ENCODE results near the gene TSEN15.
A peak's percentile ranks its signal among the peaks of the same experiment; 100 is the strongest.

The TSEN15 gene

GRCh38 chr1:184051485-184052193, at the start of gene TSEN15:
Gene TSEN15, plus strand, starts transcription at chr1:184051730. Its CDS starts 26 bp downstream, at chr1:184051756.
- Histone ChIP-seq H3K4me1 (ENCODE audit: control insufficient read depth, low read length) (peaks cover 15% of the 10 kb centered on the region), H3F3A (ENCODE audit: control insufficient read depth, insufficient read depth) (no peaks in the 10 kb centered on the region), H3K9me3 (ENCODE audit: control insufficient read depth, insufficient read depth, low read length) (no peaks in the 10 kb centered on the region), H3K9me2 (replicated peaks; ENCODE audit: control insufficient read depth, low read length) (no peaks in the 10 kb centered on the region), H3K4me3 (ENCODE audit: low read length) (peak within 1 kb of the TSS; percentile 83), H3K36me3 (ENCODE audit: control insufficient read depth, low read length) (peaks cover 2% of the 10 kb centered on the region; the same call in 1 of the 2 replicates), H3K79me2 (ENCODE audit: control insufficient read depth, low read length) (peaks cover 17% of the 10 kb centered on the region), H4K20me1 (ENCODE audit: control insufficient read depth, insufficient read depth, low read depth, low read length) (no peaks in the 10 kb centered on the region), H3K27ac (ENCODE audit: low read depth, low read length) (peak within 1 kb of the TSS; percentile 70), H3K27me3 (ENCODE audit: control insufficient read depth, low read length) (peaks cover 14% of the 10 kb centered on the region), H3K4me2 (ENCODE audit: low read length) (peak within 1 kb of the TSS; percentile 96)
- TF ChIP-seq EZH2phosphoT487 (IDR thresholded peaks at IDR 0.05; ENCODE audit: borderline replicate concordance, low read length) (no peak), CTCF (IDR thresholded peaks at IDR 0.05; ENCODE audit: low read depth, low read length, poor library complexity, severe bottlenecking) (no peak)

GRCh38 chr1:184002071-184002470, 49.5 kb upstream of the TSEN15 start:
- Histone ChIP-seq H3F3A (ENCODE audit: control insufficient read depth, insufficient read depth) (no peaks in the 10 kb centered on the region), H4K20me1 (ENCODE audit: control insufficient read depth, insufficient read depth, low read depth, low read length) (no peaks in the 10 kb centered on the region), H3K4me1 (ENCODE audit: control insufficient read depth, low read length) (no peaks in the 10 kb centered on the region), H3K27ac (ENCODE audit: low read depth, low read length) (no peak overlapping the region), H3K9me3 (ENCODE audit: control insufficient read depth, insufficient read depth, low read length) (no peaks in the 10 kb centered on the region), H3K4me3 (ENCODE audit: low read length) (no peak overlapping the region), H3K9me2 (replicated peaks; ENCODE audit: control insufficient read depth, low read length) (no peaks in the 10 kb centered on the region), H3K36me3 (ENCODE audit: control insufficient read depth, low read length) (no peaks in the 10 kb centered on the region), H3K4me2 (ENCODE audit: low read length) (no peak overlapping the region), H3K27me3 (ENCODE audit: control insufficient read depth, low read length) (peaks cover 7% of the 10 kb centered on the region), H3K79me2 (ENCODE audit: control insufficient read depth, low read length) (no peaks in the 10 kb centered on the region)
- TF ChIP-seq EZH2phosphoT487 (IDR thresholded peaks at IDR 0.05; ENCODE audit: borderline replicate concordance, low read length) (no peak), CTCF (IDR thresholded peaks at IDR 0.05; ENCODE audit: low read depth, low read length, poor library complexity, severe bottlenecking) (no peak)

GRCh38 chr1:184004935-184005334, 46.6 kb upstream of the TSEN15 start:
- Histone ChIP-seq H3K4me2 (ENCODE audit: low read length) (no peak overlapping the region), H3K79me2 (ENCODE audit: control insufficient read depth, low read length) (no peaks in the 10 kb centered on the region), H3F3A (ENCODE audit: control insufficient read depth, insufficient read depth) (no peaks in the 10 kb centered on the region), H3K9me3 (ENCODE audit: control insufficient read depth, insufficient read depth, low read length) (no peaks in the 10 kb centered on the region), H3K27ac (ENCODE audit: low read depth, low read length) (no peak overlapping the region), H3K27me3 (ENCODE audit: control insufficient read depth, low read length) (peaks cover 7% of the 10 kb centered on the region; the same call in 1 of the 2 replicates), H3K4me1 (ENCODE audit: control insufficient read depth, low read length) (no peaks in the 10 kb centered on the region), H4K20me1 (ENCODE audit: control insufficient read depth, insufficient read depth, low read depth, low read length) (no peaks in the 10 kb centered on the region), H3K4me3 (ENCODE audit: low read length) (no peak overlapping the region), H3K9me2 (replicated peaks; ENCODE audit: control insufficient read depth, low read length) (no peaks in the 10 kb centered on the region), H3K36me3 (ENCODE audit: control insufficient read depth, low read length) (no peaks in the 10 kb centered on the region)
- no peak for TF ChIP-seq CTCF (IDR thresholded peaks at IDR 0.05; ENCODE audit: low read depth, low read length, poor library complexity, severe bottlenecking)
- no peak for TF ChIP-seq EZH2phosphoT487 (IDR thresholded peaks at IDR 0.05; ENCODE audit: borderline replicate concordance, low read length)
